Spinal cord (tissue), 10 donors: ENCODE results near the gene IGF1. TPM values are rescaled to one million over a fixed set of nuclear protein-coding genes. Genes with fewer than 3 reads are reported as not detected.
A peak's percentile ranks its signal among the peaks of the same experiment; 100 is the strongest.

Experiments
- DNase-seq, 6 donors: peaks; one replicate each; pipeline versions ENCODE4 v3.0.0 to v3.0.0-alpha.2; 2013 to 2015; ENCODE audit warnings: low spot score in 6 of 6, low read depth in 4 of 6
- H3K27ac ChIP-seq: one replicate; pipeline ENCODE4 v1.5.1; 2013; ENCODE audit warnings: low read depth, low read length, control low read depth
- H3K27me3 ChIP-seq: one replicate; pipeline ENCODE4 v1.6.1; 2013; ENCODE audit warnings: low read length; ENCODE audit not compliant: control insufficient read depth, insufficient read depth
- H3K36me3 ChIP-seq: one replicate; pipeline ENCODE4 v1.6.1; 2013; ENCODE audit warnings: low read length; ENCODE audit not compliant: control insufficient read depth, insufficient read depth
- H3K4me1 ChIP-seq: one replicate; pipeline ENCODE4 v1.6.1; 2013; ENCODE audit warnings: low read length; ENCODE audit not compliant: control insufficient read depth, insufficient read depth
- H3K4me3 ChIP-seq: one replicate; pipeline ENCODE4 v1.5.1; 2013; ENCODE audit warnings: low read depth, low read length, control low read depth
- H3K9me3 ChIP-seq: one replicate; pipeline ENCODE4 v1.6.1; 2013; ENCODE audit warnings: low read length; ENCODE audit not compliant: control insufficient read depth, insufficient read depth
- WGBS: methylation state at CpG from one replicate; pipeline ENCODE4 v1.1.5; 2013; ENCODE audit warnings: missing lambda C conversion rate; ENCODE audit not compliant: insufficient coverage; 5-methylcytosine and 5-hydroxymethylcytosine counted together
- long read RNA-seq, 4 donors: transcript quantifications; one replicate each; lab custom pipeline, GENCODE V29; 2026
- polyA plus RNA-seq, 2 donors: library from polyadenylated mRNA; unstranded; fragments of 120-200 nt; gene quantifications; one replicate each; pipeline ENCODE4 v1.2.1, GENCODE V29; 2013; ENCODE audit not compliant: insufficient read length in 2 of 2
- total RNA-seq, 2 donors: library from RNA; depleted of rRNA in 1 of 2; stranded (reverse); fragments of 120-200 nt in 1 of 2; fragments of >200 nt in 1 of 2; gene quantifications; one replicate each; pipeline versions ENCODE4 v1.2.3 to v1.2.4, GENCODE V29; 2013 to 2014
- donor health status: healthy.

Gene IGF1
- total RNA-seq (10 to 100 TPM; 20.4 to 22.9 TPM), polyA plus RNA-seq (1 to 10 TPM; 4.6 to 5.7 TPM)
- long read RNA-seq, donor 1, full-length matches to known transcripts: 2 of 2 reads
- long read RNA-seq, donor 1, partial matches to known transcripts: 0 of 2 reads
- long read RNA-seq, donor 1, other reads (novel, unspliced or antisense): 0 of 2 reads
- long read RNA-seq, donor 2, full-length matches to known transcripts: 1 of 1 reads
- long read RNA-seq, donor 2, partial matches to known transcripts: 0 of 1 reads
- long read RNA-seq, donor 2, other reads (novel, unspliced or antisense): 0 of 1 reads
- long read RNA-seq, donor 3, full-length matches to known transcripts: 2 of 2 reads
- long read RNA-seq, donor 3, partial matches to known transcripts: 0 of 2 reads
- long read RNA-seq, donor 3, other reads (novel, unspliced or antisense): 0 of 2 reads
- long read RNA-seq, donor 4, full-length matches to known transcripts: 7 of 7 reads
- long read RNA-seq, donor 4, partial matches to known transcripts: 0 of 7 reads
- long read RNA-seq, donor 4, other reads (novel, unspliced or antisense): 0 of 7 reads

GRCh38 chr12:102480406-102480805 lies at the start of gene IGF1:
IGF1 (minus strand) TSS chr12:102480563; CDS start chr12:102480381, 182 bp downstream.
- no peaks in the 10 kb centered on the region for H3K4me1 ChIP-seq
- H3K4me3 ChIP-seq: peak within 1 kb of the TSS; percentile 25
- DNase-seq: peak in 2 of 6 donors; percentile 61 to 74
- H3K27ac ChIP-seq: no peak within 1 kb of the TSS
- no peaks in the 10 kb centered on the region for H3K36me3 ChIP-seq
- H3K27me3 ChIP-seq: no peaks in the 10 kb centered on the region
- H3K9me3 ChIP-seq: no peaks in the 10 kb centered on the region
- WGBS: no CpG with 5 or more reads among the region's 2 CpGs

GRCh38 chr12:102528111-102528510 lies 47.7 kb upstream of the IGF1 start:
- Histone ChIP-seq H3K36me3 (no peaks in the 10 kb centered on the region), H3K4me3 (no peak overlapping the region), H3K4me1 (no peaks in the 10 kb centered on the region), H3K27me3 (no peaks in the 10 kb centered on the region), H3K27ac (no peak overlapping the region), H3K9me3 (no peaks in the 10 kb centered on the region)
- no peak for DNase-seq

- WGBS: 80% methylated on average over 1 of the region's 8 CpGs
These were observed 46.9 kb upstream of the IGF1 start for GRCh38 chr12:102527171-102527720.

GRCh38 chr12:102526656-102527055 lies 46.3 kb upstream of the IGF1 start:
- no peak overlapping the region for H3K4me3 ChIP-seq
- H3K9me3 ChIP-seq: no peaks in the 10 kb centered on the region
- 88% methylated on average over 1 of the region's 1 CpG for WGBS

More at GRCh38 chr12:102527171-102527720, 46.9 kb upstream of the IGF1 start:
- no peaks in the 10 kb centered on the region for H3K36me3 ChIP-seq
- H3K4me1 ChIP-seq: no peaks in the 10 kb centered on the region
- H3K9me3 ChIP-seq: no peaks in the 10 kb centered on the region
- H3K27me3 ChIP-seq: no peaks in the 10 kb centered on the region
- no peak overlapping the region for H3K27ac ChIP-seq
- H3K4me3 ChIP-seq: no peak overlapping the region
- DNase-seq: peak in 1 of 6 donors; percentile 16

GRCh38 chr12:102522768-102523167 lies 42.4 kb upstream of the IGF1 start:
- no peak for DNase-seq
- Histone ChIP-seq H3K36me3 (no peaks in the 10 kb centered on the region), H3K4me1 (no peaks in the 10 kb centered on the region), H3K4me3 (no peak overlapping the region), H3K27me3 (no peaks in the 10 kb centered on the region), H3K27ac (no peak overlapping the region), H3K9me3 (no peaks in the 10 kb centered on the region)
- 83% methylated on average over 2 of the region's 4 CpGs for WGBS

More at GRCh38 chr12:102526656-102527055, 46.3 kb upstream of the IGF1 start:
- no peaks in the 10 kb centered on the region for H3K36me3 ChIP-seq
- no peak for DNase-seq
- no peaks in the 10 kb centered on the region for H3K4me1 ChIP-seq
- no peaks in the 10 kb centered on the region for H3K27me3 ChIP-seq
- no peak overlapping the region for H3K27ac ChIP-seq

GRCh38 chr12:102521662-102522277 lies 41.4 kb upstream of the IGF1 start:
- Histone ChIP-seq H3K4me1 (no peaks in the 10 kb centered on the region), H3K27ac (no peak overlapping the region)
- no CpG with 5 or more reads among the region's 1 CpG for WGBS

GRCh38 chr12:102518871-102519270 lies 38.5 kb upstream of the IGF1 start:
- H3K36me3 ChIP-seq: no peaks in the 10 kb centered on the region
- H3K4me1 ChIP-seq: no peaks in the 10 kb centered on the region
- DNase-seq: no peak
- 100% methylated on average over 3 of the region's 5 CpGs for WGBS
- no peak overlapping the region for H3K27ac ChIP-seq
- H3K9me3 ChIP-seq: no peaks in the 10 kb centered on the region
- no peaks in the 10 kb centered on the region for H3K27me3 ChIP-seq
- H3K4me3 ChIP-seq: no peak overlapping the region

More at GRCh38 chr12:102521662-102522277, 41.4 kb upstream of the IGF1 start:
- no peak for DNase-seq
- H3K36me3 ChIP-seq: no peaks in the 10 kb centered on the region
- no peaks in the 10 kb centered on the region for H3K9me3 ChIP-seq
- no peak overlapping the region for H3K4me3 ChIP-seq
- H3K27me3 ChIP-seq: no peaks in the 10 kb centered on the region

- Histone ChIP-seq H3K4me3 (no peak overlapping the region), H3K9me3 (no peaks in the 10 kb centered on the region), H3K4me1 (no peaks in the 10 kb centered on the region), H3K36me3 (no peaks in the 10 kb centered on the region), H3K27ac (no peak overlapping the region), H3K27me3 (no peaks in the 10 kb centered on the region)
- no peak for DNase-seq
- WGBS: no CpG with 5 or more reads among the region's 1 CpG
These were observed 34.3 kb upstream of the IGF1 start for GRCh38 chr12:102514696-102515095.

- H3K36me3 ChIP-seq: no peaks in the 10 kb centered on the region
- 100% methylated on average over 1 of the region's 3 CpGs for WGBS
- H3K4me1 ChIP-seq: no peaks in the 10 kb centered on the region
- H3K27ac ChIP-seq: no peak overlapping the region
- no peaks in the 10 kb centered on the region for H3K27me3 ChIP-seq
- H3K9me3 ChIP-seq: no peaks in the 10 kb centered on the region
- no peak overlapping the region for H3K4me3 ChIP-seq
- no peak for DNase-seq
These were observed 33.4 kb upstream of the IGF1 start for GRCh38 chr12:102513739-102514138.
